HepG2 (cell line): ENCODE data around the gene YIF1A. TPM values are rescaled to one million over a fixed set of nuclear protein-coding genes. Genes with fewer than 3 reads are reported as not detected.
A peak's percentile ranks its signal among the peaks of the same experiment; 100 is the strongest.

ENCODE experiments used
- ATF7-NPFF ChIP-seq: sonication (generic); formaldehyde crosslinking; IDR thresholded peaks from 2 replicates; pipeline ENCODE4 v1.8.1; 2023; ENCODE audit warnings: mild to moderate bottlenecking, low read depth, missing genetic modification reagents, moderate library complexity
- ATM ChIP-seq: fragments of 450-650 bp; IDR thresholded peaks from 2 replicates; pipeline ENCODE4 v1.7.1; 2017; ENCODE audit warnings: mild to moderate bottlenecking, borderline replicate concordance
- GATA4 ChIP-seq: sonication (generic); IDR thresholded peaks from 2 replicates; pipeline ENCODE4 v1.6.1; 2016; ENCODE audit warnings: antibody characterized with exemption, low read depth, borderline replicate concordance
- GTF2F1 ChIP-seq: fragments of 150-350 bp; IDR thresholded peaks from 2 replicates; pipeline ENCODE4 v1.6.1; 2014; ENCODE audit warnings: low read length
- HNRNPLL ChIP-seq: fragments of 200-400 bp; formaldehyde crosslinking; IDR thresholded peaks from 2 replicates; pipeline ENCODE4 v1.6.1; 2017; ENCODE audit warnings: mild to moderate bottlenecking, low read depth, low read length; ENCODE audit not compliant: poor library complexity, severe bottlenecking
- JDP2 ChIP-seq: sonication (generic); formaldehyde crosslinking; IDR thresholded peaks from 2 replicates; pipeline ENCODE4 v1.8.1; 2022; ENCODE audit warnings: missing genetic modification reagents, borderline replicate concordance
- KDM5A ChIP-seq: fragments of 200-600 bp; sonication (generic); IDR thresholded peaks from 2 replicates; pipeline ENCODE4 v1.7.0; 2018; ENCODE audit warnings: antibody characterized with exemption, mild to moderate bottlenecking, low read length, borderline replicate concordance
- PAF1 ChIP-seq: IDR thresholded peaks from 2 replicates; pipeline ENCODE4 v1.6.1; 2016; ENCODE audit warnings: missing genetic modification reagents, missing compliant biosample characterization
- POLR2G ChIP-seq: fragments of 200-400 bp; formaldehyde crosslinking; IDR thresholded peaks from 2 replicates; pipeline ENCODE4 v1.6.1; 2018; ENCODE audit warnings: mild to moderate bottlenecking, low read depth, low read length, moderate library complexity
- XBP1 ChIP-seq: sonication (generic); formaldehyde crosslinking; IDR thresholded peaks from 2 replicates; pipeline ENCODE4 v1.5.0; 2020; ENCODE audit warnings: missing genetic modification reagents
- ZBTB3 ChIP-seq: sonication (generic); formaldehyde crosslinking; IDR thresholded peaks from 2 replicates; pipeline ENCODE4 v1.4.0; 2020; ENCODE audit warnings: low read depth, mild to moderate bottlenecking, moderate library complexity, missing genetic modification reagents, borderline replicate concordance
- ZNF10 ChIP-seq: sonication (generic); formaldehyde crosslinking; IDR thresholded peaks from 2 replicates; pipeline ENCODE4 v1.4.0; 2020; ENCODE audit warnings: mild to moderate bottlenecking, low read depth, missing genetic modification reagents, borderline replicate concordance
- ZNF138 ChIP-seq: sonication (generic); formaldehyde crosslinking; IDR thresholded peaks from 2 replicates; pipeline ENCODE4 v1.5.0; 2020; ENCODE audit warnings: mild to moderate bottlenecking, low read depth, missing genetic modification reagents
- ZNF484 ChIP-seq: sonication (generic); formaldehyde crosslinking; IDR thresholded peaks from 2 replicates; pipeline ENCODE4 v1.5.1; 2020; ENCODE audit warnings: mild to moderate bottlenecking, low read depth, missing genetic modification reagents, borderline replicate concordance
- polyA plus RNA-seq, 8 experiments: library from polyadenylated mRNA; depleted of rRNA in 3 of 8; stranded (reverse) in 7 of 8; unstranded in 1 of 8; fragments of >200 nt; fragmentation: Illumina TruSeq in 4 of 8; extraction: Trizol in 4 of 8; gene quantifications; 2 replicates each; pipeline versions ENCODE4 v1.2.1 to v1.2.3, GENCODE V29; 2011 to 2016; ENCODE audit warnings: low read depth in 4 of 8, missing spikeins in 1 of 8, mixed read lengths in 1 of 8; ENCODE audit not compliant: insufficient read depth in 1 of 8
- total RNA-seq, 5 experiments: library from RNA; depleted of rRNA; stranded (reverse); fragments of >200 nt; fragmentation: Illumina TruSeq; extraction: Trizol; gene quantifications; 2 replicates each; pipeline ENCODE4 v1.2.3, GENCODE V29; 2016; ENCODE audit warnings: low read depth in 1 of 5
- TF ChIP-seq, protein P1 (sequence below): sonication (generic); formaldehyde crosslinking; IDR thresholded peaks from 2 replicates; pipeline ENCODE4 v1.8.0; 2022; ENCODE audit warnings: low read depth, missing genetic modification reagents
- TF ChIP-seq, protein P2 (sequence below): sonication (generic); formaldehyde crosslinking; IDR thresholded peaks from 2 replicates; pipeline ENCODE4 v1.8.1; 2023; ENCODE audit warnings: mild to moderate bottlenecking, moderate library complexity, missing genetic modification reagents
- TF ChIP-seq, protein P3 (sequence below): sonication (generic); formaldehyde crosslinking; IDR thresholded peaks from 2 replicates; pipeline ENCODE4 v1.5.0; 2020; ENCODE audit warnings: mild to moderate bottlenecking, missing genetic modification reagents
- TF ChIP-seq, protein P4 (sequence below): sonication (generic); formaldehyde crosslinking; IDR thresholded peaks from 2 replicates; pipeline ENCODE4 v1.4.0; 2020; ENCODE audit warnings: missing genetic modification reagents, mild to moderate bottlenecking, borderline replicate concordance
- TF ChIP-seq, protein P5 (sequence below): sonication (generic); formaldehyde crosslinking; IDR thresholded peaks from 2 replicates; pipeline ENCODE4 v1.4.0; 2020; ENCODE audit warnings: missing genetic modification reagents; ENCODE audit errors: not compliant biosample characterization

The YIF1A gene
- total and polyA plus RNA-seq, 2 of the 13 experiments (the other 11 are each of a cell fraction or from before 2014, with no cell fraction given) = 133 to 145 TPM

DNA sequence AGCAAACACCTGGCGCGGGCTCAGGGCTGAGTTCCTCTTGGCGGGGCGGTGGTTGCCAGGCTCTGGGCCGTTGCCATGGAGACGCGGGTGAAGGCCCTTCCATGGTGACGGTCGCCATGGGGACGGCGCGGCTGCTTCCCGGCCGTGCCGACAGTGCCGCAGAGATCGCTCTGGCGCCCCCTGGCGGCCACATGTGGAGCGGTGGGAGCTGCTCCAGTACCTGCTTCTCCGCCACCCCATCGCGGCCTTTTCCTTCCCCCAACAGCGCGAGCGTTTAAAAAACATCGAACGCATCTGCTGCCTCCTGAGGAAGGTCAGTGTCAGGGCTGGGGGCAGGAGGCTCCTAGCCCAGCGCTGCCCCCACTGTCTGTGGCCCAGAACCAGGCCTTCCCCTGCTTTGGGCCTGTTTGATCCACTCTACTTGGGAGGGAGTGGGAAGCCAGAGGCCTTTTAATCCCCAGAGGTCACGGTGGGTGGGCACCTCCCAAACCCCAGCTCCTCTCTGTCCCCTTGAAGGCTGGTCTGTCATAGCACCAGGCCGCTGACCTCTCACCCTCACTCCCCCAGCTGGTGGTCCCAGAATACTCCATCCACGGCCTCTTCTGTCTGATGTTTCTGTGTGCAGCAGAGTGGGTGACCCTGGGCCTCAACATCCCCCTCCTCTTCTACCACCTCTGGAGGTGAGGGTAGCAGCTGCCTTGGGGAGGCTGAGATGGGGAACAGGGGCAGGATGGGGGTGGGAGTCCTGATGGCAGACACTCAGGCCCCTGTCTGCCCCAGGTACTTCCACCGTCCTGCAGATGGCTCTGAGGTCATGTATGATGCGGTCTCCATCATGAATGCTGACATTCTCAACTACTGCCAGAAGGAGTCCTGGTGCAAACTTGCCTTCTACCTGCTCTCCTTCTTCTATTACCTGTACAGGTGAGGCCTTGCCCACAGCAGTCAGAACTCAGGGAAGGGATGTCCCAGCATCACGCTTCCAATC lies 6.2 kb downstream of the YIF1A start (continued):
- no peak for TF ChIP-seq ATF7-NPFF
- TF ChIP-seq ATM = no peak
- TF ChIP-seq, protein P1, sequence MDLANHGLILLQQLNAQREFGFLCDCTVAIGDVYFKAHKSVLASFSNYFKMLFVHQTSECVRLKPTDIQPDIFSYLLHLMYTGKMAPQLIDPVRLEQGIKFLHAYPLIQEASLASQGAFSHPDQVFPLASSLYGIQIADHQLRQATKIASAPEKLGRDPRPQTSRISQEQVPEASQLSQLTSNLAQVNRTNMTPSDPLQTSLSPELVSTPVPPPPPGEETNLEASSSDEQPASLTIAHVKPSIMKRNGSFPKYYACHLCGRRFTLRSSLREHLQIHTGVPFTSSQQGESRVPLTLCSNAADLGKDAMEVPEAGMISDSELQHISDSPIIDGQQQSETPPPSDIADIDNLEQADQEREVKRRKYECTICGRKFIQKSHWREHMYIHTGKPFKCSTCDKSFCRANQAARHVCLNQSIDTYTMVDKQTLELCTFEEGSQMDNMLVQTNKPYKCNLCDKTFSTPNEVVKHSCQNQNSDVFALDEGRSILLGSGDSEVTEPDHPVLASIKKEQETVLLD (CRISPR knock-in tag) = no peak
- peak; percentile 58 for TF ChIP-seq POLR2G
- no peak for TF ChIP-seq ZNF484
- no peak for TF ChIP-seq ZNF138 (CRISPR knock-in tag)
- no peak for TF ChIP-seq XBP1
- TF ChIP-seq, protein P2, sequence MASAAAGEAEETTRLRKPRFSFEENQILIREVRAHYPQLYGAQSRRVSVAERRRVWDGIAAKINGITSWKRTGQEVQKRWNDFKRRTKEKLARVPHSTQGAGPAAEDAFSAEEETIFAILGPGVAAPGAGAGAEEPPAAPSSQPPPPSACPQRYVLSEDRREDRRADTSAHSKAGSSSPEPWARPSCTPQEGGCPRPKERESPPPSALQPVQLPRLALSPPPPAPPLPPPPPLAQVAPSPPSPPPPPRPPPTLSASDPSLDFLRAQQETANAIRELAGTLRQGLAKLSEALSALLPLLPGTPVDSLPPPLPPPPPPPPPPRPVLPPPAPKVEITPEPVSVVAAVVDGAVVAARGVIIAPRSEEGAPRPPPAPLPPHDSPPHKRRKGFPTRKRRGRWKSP (CRISPR knock-in tag) = no peak
- TF ChIP-seq, protein P3, sequence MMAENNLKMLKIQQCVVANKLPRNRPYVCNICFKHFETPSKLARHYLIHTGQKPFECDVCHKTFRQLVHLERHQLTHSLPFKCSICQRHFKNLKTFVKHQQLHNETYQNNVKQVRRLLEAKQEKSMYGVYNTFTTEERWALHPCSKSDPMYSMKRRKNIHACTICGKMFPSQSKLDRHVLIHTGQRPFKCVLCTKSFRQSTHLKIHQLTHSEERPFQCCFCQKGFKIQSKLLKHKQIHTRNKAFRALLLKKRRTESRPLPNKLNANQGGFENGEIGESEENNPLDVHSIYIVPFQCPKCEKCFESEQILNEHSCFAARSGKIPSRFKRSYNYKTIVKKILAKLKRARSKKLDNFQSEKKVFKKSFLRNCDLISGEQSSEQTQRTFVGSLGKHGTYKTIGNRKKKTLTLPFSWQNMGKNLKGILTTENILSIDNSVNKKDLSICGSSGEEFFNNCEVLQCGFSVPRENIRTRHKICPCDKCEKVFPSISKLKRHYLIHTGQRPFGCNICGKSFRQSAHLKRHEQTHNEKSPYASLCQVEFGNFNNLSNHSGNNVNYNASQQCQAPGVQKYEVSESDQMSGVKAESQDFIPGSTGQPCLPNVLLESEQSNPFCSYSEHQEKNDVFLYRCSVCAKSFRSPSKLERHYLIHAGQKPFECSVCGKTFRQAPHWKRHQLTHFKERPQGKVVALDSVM (CRISPR knock-in tag) = no peak
- TF ChIP-seq GATA4 = no peak
- TF ChIP-seq ZBTB3 (CRISPR knock-in tag) = no peak
- TF ChIP-seq, protein P4, sequence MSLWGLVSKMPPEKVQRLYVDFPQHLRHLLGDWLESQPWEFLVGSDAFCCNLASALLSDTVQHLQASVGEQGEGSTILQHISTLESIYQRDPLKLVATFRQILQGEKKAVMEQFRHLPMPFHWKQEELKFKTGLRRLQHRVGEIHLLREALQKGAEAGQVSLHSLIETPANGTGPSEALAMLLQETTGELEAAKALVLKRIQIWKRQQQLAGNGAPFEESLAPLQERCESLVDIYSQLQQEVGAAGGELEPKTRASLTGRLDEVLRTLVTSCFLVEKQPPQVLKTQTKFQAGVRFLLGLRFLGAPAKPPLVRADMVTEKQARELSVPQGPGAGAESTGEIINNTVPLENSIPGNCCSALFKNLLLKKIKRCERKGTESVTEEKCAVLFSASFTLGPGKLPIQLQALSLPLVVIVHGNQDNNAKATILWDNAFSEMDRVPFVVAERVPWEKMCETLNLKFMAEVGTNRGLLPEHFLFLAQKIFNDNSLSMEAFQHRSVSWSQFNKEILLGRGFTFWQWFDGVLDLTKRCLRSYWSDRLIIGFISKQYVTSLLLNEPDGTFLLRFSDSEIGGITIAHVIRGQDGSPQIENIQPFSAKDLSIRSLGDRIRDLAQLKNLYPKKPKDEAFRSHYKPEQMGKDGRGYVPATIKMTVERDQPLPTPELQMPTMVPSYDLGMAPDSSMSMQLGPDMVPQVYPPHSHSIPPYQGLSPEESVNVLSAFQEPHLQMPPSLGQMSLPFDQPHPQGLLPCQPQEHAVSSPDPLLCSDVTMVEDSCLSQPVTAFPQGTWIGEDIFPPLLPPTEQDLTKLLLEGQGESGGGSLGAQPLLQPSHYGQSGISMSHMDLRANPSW = no peak
- peak; percentile 41 for TF ChIP-seq HNRNPLL
- TF ChIP-seq, protein P5, sequence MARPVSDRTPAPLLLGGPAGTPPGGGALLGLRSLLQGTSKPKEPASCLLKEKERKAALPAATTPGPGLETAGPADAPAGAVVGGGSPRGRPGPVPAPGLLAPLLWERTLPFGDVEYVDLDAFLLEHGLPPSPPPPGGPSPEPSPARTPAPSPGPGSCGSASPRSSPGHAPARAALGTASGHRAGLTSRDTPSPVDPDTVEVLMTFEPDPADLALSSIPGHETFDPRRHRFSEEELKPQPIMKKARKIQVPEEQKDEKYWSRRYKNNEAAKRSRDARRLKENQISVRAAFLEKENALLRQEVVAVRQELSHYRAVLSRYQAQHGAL (CRISPR knock-in tag) = no peak
- TF ChIP-seq ZNF10 (CRISPR knock-in tag) = no peak
- no peak for TF ChIP-seq JDP2 (CRISPR knock-in tag)
- TF ChIP-seq KDM5A = no peak
- TF ChIP-seq PAF1 (CRISPR knock-in tag) = no peak
- no peak for TF ChIP-seq GTF2F1
